ENCODE measurements around the gene GYPA.
"Not testable (repeated sequence)": the region's sequence is repeated elsewhere in the genome, so short reads cannot be mapped to it uniquely, and the experiment has no call there.

GYPA gene

DNA sequence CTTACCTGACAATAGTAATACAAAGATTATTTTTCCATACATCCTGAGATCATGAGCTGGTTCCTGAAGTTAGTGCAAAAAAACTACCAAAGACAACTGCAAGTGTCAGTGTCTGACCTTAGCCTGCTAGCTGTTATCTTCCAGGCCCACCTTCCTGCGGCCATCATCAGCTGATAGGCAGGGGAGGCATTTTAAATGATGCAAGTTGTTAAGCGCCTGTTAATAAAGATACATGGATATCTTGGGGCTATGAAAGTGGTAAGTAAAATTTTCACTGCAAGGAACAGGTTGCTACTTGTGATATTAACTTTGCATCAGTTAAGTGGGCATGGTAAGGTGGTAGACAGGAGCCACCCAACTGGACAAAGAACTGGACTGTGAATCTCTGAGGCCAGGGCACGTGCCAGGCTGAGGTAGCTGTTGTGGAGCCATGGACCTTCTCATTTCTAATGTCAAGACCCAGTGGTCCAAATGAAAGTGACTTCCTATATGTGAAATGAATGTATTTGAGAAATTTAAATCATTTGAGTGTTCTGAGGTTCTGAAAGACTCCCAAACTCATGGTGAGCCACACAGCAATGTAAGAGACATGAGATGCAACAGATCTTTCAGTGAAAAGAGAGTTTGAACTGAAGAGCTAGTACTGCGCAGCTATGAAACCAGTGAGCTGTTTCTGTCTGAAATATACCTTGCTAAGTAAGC lies at the start of gene GYPA:
GYPA (minus strand) TSS at position 125 of the 702 bp plus-strand sequence; CDS start at position 42, 83 bp downstream.
- DNase-seq; intact Hi-C loops (cut with DNase I): not testable (repeated sequence)

- DNase-seq: no peak
- intact Hi-C loops (cut with DNase I): no loop called here
These were observed 49.5 kb upstream of the GYPA start for GRCh38 chr4:144190009-144190408.

DNA sequence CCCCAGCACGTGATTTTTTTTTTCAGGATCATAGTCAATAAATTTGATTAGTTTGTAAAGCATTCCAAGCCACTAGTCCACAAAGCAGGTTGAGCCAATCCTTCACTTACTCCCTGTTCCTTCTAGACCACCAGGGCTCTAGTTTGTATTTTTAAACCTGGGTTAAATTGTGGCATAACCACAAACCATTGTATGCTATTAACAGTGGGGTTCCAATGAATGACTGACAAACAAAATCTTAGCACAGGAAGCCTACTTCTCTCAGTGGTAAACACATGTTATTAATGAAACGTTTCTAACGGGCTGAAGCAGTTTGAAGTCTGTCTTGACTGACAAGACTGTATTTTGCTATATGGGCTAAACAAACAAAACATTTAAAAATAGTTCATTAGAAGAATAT lies 48.6 kb upstream of the GYPA start:
- intact Hi-C loops (cut with DNase I): no loop called here
- DNase-seq: no peak

DNA sequence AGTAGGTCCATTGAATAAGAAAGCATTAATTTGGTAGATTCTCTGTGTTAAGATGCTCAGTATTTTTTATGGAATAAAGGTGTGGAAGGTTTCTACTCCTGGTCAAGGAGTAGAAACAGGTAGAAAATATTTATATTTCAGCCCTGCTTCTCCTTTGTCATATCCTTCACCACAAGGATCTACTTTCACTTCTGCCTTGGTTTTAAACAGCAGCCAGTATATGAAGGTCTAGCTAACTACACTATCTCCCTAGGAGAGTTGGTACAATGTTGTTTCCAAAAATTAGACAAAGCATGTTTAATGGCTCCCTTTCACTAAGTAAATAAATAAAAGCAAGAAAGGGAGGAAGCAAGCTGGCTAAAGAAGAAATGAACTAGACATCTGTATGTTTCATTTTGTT lies 44.6 kb upstream of the GYPA start:
- DNase-seq: no peak
- intact Hi-C loops (cut with DNase I): no loop called here

- no peak for DNase-seq
- intact Hi-C loops (cut with DNase I): no loop called here
These were observed 42.6 kb upstream of the GYPA start for GRCh38 chr4:144183165-144183564.

- intact Hi-C loops (cut with DNase I): no loop called here
- no peak for DNase-seq
These were observed 40.9 kb upstream of the GYPA start for GRCh38 chr4:144181391-144181790.

DNA sequence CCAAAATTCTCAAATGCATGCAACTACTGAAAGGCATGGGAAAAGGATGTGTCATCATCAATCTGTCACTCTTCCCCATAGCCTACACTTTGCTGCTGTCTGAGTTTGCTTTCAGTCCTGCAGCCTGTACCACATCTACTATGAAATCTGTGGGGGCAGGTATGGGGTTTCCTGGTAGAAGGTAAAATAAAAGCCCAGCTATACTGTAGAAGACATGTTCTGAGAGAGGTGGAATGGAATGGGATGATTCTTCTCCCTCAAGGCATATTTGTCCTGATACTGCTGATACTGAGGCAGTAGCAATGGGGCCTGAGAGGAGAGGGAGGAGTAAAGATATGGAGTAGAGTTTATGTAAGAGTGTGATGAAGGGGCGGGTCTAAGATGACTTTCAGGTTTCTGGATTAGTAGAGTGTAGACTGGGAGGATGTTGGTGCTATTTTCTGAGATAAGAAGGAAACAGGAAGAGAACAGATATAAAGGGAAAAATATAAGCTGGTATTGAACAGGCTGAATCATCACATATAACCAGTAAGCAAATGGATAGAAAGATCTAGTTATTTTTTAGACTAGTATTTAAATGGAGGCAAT lies 38.7 kb upstream of the GYPA start:
- intact Hi-C loops (cut with DNase I): loop anchor here (10.0 kb wide), 2 partner anchors 606 to 886 kb away; no protein-coding TSS in a partner anchor
- peak in 2 of 42 donors; percentile 10 to 34 for DNase-seq

DNA sequence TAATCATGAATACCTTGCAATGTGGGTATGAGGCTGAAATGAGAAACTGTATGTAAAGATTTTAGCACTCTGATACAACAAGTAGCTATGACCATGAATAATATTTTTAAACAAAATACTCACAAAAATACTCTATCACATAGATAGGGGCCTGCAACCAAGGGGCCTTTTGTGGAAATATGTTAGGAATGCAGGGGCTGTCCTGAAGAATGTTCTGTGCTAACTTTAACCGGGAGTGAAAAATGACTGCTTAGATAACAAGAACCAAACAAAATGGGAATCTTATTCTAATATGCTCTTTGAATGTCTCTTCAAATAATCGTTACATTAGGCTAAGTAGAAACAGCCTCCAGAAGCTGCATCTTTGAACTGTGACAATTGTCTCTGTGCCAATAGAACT lies 37.9 kb upstream of the GYPA start:
- intact Hi-C loops (cut with DNase I): loop anchor here (10.0 kb wide), 2 partner anchors 606 to 886 kb away; no protein-coding TSS in a partner anchor

DNA sequence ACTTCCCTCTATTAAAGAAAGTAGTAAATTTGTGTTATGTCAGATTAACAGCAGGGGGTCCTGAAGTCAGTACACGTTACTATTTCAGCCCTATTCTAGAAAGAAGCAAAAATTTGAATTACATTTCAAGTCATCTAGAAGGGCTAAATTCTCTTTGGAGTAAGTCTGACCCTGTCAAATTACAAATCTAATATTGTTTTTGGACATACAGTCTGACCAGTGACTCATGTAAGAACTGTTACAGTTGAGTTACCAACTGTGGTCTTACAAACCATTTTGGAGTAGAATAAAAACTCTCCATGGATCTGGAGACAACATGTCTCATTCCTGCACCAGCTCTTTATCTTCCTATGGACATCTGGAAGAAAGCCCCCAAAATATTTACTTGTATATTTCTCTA lies 36.0 kb upstream of the GYPA start:
- no peak for DNase-seq
- intact Hi-C loops (cut with DNase I): loop anchor here (10.0 kb wide), 2 partner anchors 608 to 888 kb away; no protein-coding TSS in a partner anchor

More for the DNA sequence above, 37.9 kb upstream of the GYPA start:
- no peak for DNase-seq

DNA sequence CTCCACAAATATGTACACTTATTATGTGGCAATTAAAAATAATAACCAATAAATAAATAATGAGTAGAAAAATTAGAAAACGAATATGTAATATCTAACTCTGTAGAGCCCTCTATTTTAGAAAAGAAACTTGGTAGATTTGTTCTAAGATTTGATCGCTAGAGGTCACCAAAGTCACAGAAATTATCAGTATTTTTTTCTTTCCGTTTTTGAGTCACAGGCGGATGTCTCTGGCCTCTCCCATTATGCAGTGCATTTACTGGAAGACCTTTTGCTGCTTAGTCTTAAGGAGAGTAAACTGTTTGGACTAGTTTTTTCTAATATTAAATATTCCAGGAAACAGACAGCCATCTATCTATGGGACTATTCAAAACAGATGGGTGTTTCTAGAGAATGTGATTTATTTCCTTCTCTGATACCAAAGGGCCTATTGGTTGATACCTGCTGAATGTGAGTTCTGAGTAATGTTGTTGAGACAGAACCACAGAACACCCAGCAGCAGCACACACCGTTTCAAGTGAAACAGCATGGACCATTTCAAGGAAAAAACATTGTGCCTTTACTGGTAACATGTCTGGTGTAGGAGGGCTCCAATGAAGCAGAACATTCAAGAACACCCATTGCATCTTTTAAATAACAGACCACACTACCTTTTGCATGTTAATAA lies 34.0 kb upstream of the GYPA start:
- intact Hi-C loops (cut with DNase I): loop anchor here (10.0 kb wide), 2 partner anchors 610 to 890 kb away; no protein-coding TSS in a partner anchor
- DNase-seq: peak in 11 of 42 donors; percentile 3 to 53 (median 20)

- peak in 1 of 42 donors; percentile 5 for DNase-seq
- intact Hi-C loops (cut with DNase I): loop anchor here (10.0 kb wide), 2 partner anchors 613 to 893 kb away; no protein-coding TSS in a partner anchor
These were observed 31.2 kb upstream of the GYPA start for GRCh38 chr4:144171697-144172096.

DNA sequence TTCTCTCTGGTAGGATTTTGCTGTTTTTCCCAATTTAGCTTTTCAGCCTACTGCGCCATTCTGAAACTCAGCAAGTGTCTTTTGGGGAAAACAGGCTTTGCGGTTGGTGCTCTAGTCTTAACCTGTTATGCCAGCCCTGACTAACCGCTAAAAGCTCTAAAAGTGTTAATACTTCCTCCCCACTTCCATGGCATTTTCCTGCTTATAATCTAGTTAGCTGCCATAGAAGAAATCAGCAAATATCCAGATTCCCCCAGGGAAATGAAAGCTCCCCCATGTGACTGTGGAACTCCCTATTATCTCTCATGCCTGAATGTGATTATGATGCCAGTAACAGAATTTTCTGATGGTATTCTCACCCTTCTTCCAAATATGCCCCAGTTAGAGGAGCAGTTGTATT lies 28.7 kb upstream of the GYPA start:
- no peak for DNase-seq
- intact Hi-C loops (cut with DNase I): no loop called here

GRCh38 chr4:144154044-144154443 lies 13.5 kb upstream of the GYPA start:
- no peak for DNase-seq
- intact Hi-C loops (cut with DNase I): no loop called here

DNA sequence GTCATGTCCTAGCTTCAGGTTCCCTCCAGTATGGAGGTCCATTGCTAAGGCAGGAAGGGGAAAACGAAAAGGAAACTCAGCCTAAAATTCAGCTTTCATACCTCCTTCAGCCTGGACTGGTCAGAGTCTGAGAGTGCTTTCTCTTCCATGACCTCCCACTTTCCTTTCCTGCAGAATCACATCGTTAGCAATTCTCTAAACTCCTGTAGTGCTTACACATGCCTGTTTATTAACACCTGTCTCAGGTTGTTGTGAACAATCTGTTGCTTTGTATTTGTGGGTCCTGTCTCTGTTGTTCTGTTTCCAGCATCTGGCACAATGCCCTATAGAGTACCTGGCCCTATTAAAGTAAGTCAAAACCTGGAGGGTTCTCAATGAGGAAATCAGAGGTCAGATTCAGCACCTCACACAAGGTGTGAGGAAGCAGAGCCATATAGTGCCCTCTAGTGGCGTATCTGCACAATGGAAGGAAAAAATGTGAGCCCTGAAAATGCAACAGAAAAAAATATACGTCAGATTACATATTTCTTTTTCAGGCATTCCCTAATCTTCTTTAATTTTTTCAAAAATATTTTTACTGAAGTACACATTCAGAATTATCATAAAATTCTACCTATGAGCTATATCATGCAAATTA lies 2.3 kb upstream of the GYPA start:
- peak in 9 of 42 donors; percentile 8 to 50 (median 20) for DNase-seq
- intact Hi-C loops (cut with DNase I): not testable (repeated sequence)

GRCh38 chr4:144141493-144141892 lies 975 bp upstream of the GYPA start:
- DNase-seq: no peak

GRCh38 chr4:144139991-144140390 lies 527 bp downstream of the GYPA start:
- DNase-seq; intact Hi-C loops (cut with DNase I): not testable (repeated sequence)

More at GRCh38 chr4:144141493-144141892, 975 bp upstream of the GYPA start:
- intact Hi-C loops (cut with DNase I): no loop called here

DNA sequence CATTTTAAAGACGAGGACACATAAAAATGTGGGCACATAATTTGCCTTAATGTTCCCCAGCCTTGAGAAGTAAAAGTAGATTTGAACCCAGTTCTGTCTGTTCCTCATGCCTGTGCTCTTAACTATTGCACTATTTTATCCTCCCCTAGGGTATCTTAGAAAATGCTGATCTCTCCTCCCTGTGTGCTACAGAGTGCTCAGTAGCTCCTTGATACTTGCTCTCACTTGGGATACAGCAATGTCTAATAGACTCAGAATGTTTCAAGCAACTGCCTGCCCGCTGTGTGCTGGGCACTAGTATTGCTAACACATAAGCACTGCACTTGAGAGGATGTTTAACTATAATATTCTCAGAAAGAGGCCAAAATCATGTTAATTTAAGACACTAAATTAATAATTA lies 971 bp downstream of the GYPA start:
- DNase-seq; intact Hi-C loops (cut with DNase I): not testable (repeated sequence)

GRCh38 chr4:144138239-144138638 lies 2.3 kb downstream of the GYPA start:
- intact Hi-C loops (cut with DNase I); DNase-seq: not testable (repeated sequence)
